HCEC 1CT (cell line): ENCODE results near the gene NIPBL.
"Not testable (repeated sequence)": the region's sequence is repeated elsewhere in the genome, so short reads cannot be mapped to it uniquely, and the experiment has no call there.

Experiments used
- DNase-seq: peaks from one replicate; pipeline ENCODE4 v3.0.0-alpha.2; 2017

The NIPBL gene

GRCh38 chr5:37043693-37044092, 167.1 kb downstream of the NIPBL start:
- DNase-seq, result no peak

- DNase-seq, result no peak
Observed at GRCh38 chr5:37044120-37044519, 167.6 kb downstream of the NIPBL start.

- DNase-seq, result no peak
Observed at GRCh38 chr5:37045703-37046102, 169.1 kb downstream of the NIPBL start.

- DNase-seq, result no peak
Observed at GRCh38 chr5:37047947-37048346, 171.4 kb downstream of the NIPBL start.

- DNase-seq, result no peak
Observed at GRCh38 chr5:37054391-37054790, 177.8 kb downstream of the NIPBL start.

- DNase-seq, result no peak
Observed at GRCh38 chr5:37055383-37055990, 178.9 kb downstream of the NIPBL start.

- no peak for DNase-seq
Observed at GRCh38 chr5:37056762-37057161, 180.2 kb downstream of the NIPBL start.

- DNase-seq, result no peak
Observed at GRCh38 chr5:37060030-37060429, 183.5 kb downstream of the NIPBL start.

- DNase-seq, result no peak
Observed at GRCh38 chr5:37063739-37064138, 187.2 kb downstream of the NIPBL start.

GRCh38 chr5:37064442-37064841, 187.9 kb downstream of the NIPBL start:
- DNase-seq, result no peak

- no peak for DNase-seq
Observed at GRCh38 chr5:37071487-37071886, 194.9 kb downstream of the NIPBL start.

- peak; percentile 66 for DNase-seq
Observed at GRCh38 chr5:37071901-37072581, 195.5 kb downstream of the NIPBL start.

GRCh38 chr5:37075399-37075950, 198.9 kb downstream of the NIPBL start:
- no peak for DNase-seq

GRCh38 chr5:37077146-37077545, 200.6 kb downstream of the NIPBL start:
- DNase-seq, result no peak

GRCh38 chr5:37080697-37081096, 204.1 kb downstream of the NIPBL start:
- no peak for DNase-seq

GRCh38 chr5:37082977-37083376, 206.4 kb downstream of the NIPBL start:
- DNase-seq, result not testable (repeated sequence)

GRCh38 chr5:37086026-37086425, 209.5 kb downstream of the NIPBL start:
- DNase-seq, result not testable (repeated sequence)

GRCh38 chr5:37086466-37087173, 210.1 kb downstream of the NIPBL start:
- peak; percentile 76 for DNase-seq

- DNase-seq, result no peak
Observed at GRCh38 chr5:37088009-37088408, 211.4 kb downstream of the NIPBL start.

- DNase-seq, result no peak
Observed at GRCh38 chr5:37090123-37090726, 213.7 kb downstream of the NIPBL start.

GRCh38 chr5:37090781-37091180, 214.2 kb downstream of the NIPBL start:
- DNase-seq, result no peak

GRCh38 chr5:37093795-37094194, 217.2 kb downstream of the NIPBL start:
- not testable (repeated sequence) for DNase-seq

- DNase-seq, result not testable (repeated sequence)
Observed at GRCh38 chr5:37099267-37099666, 222.7 kb downstream of the NIPBL start.
